Astrocyte of the cerebellum (primary cell): ENCODE results near the gene SH3PXD2B.

ENCODE experiments used
- DNase-seq: peaks from one replicate; pipeline ENCODE4 v3.0.0-alpha.2; 2011; ENCODE audit warnings: low read depth
- H3K4me3 ChIP-seq: 2 replicates; pipeline ENCODE4 v1.5.1; 2011; ENCODE audit warnings: mild to moderate bottlenecking, low read depth, low read length, moderate library complexity
- CTCF ChIP-seq: IDR thresholded peaks from 2 replicates; pipeline ENCODE4 v1.5.1; 2012; ENCODE audit warnings: low read length, low read depth, moderate library complexity, mild to moderate bottlenecking; ENCODE audit errors: missing control alignments
- in situ Hi-C: cut with HindIII; loops from 2 replicates; pipeline ENCODE4 v1.10.0; 2017; ENCODE audit warnings: low sequenced_read_pairs

SH3PXD2B gene

GRCh38 chr5:172365948-172366608 lies 88.2 kb downstream of the SH3PXD2B start:
- in situ Hi-C loops, result no loop called here
- no peak overlapping the region for H3K4me3 ChIP-seq
- no peak for TF ChIP-seq CTCF
- no peak for DNase-seq

DNA sequence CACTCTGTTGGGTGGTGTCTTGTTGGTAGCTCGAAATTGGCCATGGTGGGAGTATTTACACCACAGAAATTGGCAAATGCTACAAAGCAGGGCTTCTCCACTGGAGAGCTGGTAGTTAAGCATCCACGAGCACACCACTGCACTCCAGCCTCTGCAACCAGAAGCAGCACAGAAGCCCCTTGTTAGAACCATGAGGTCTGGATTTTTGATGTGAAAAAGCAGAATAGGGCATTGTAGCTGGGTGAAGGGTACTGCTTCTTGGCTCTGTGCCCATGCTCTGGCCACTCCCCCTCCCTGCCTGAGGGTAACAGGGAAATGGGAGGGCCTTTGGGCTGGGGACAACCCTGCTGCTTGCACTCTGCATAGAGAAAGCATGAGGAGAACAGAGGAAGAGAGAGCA lies 89.6 kb downstream of the SH3PXD2B start:
- H3K4me3 ChIP-seq, result no peak overlapping the region
- in situ Hi-C loops, result no loop called here
- no peak for TF ChIP-seq CTCF
- DNase-seq, result no peak

DNA sequence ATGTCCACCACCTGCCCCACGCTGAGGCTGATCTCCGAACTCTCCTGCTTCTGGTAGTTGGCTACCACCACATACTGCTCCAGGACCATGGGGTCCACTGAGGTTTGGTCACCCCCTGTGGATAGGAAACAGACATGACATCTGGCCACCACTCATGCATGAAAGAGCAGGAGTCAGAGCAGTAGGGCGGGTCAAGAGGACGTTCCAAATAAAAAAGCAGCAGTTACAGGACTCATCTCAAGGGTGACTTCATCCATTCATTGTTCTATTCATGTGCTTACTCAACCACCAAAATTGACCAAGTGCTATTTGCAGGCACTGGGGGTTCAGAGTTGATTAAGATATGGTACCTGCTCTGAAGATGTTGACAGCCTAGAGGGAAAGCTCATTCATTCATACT lies 91.6 kb downstream of the SH3PXD2B start:
- in situ Hi-C loops, result no loop called here
- H3K4me3 ChIP-seq, result no peak overlapping the region
- no peak for DNase-seq
- TF ChIP-seq CTCF, result no peak

GRCh38 chr5:172361566-172362238 lies 92.6 kb downstream of the SH3PXD2B start:
- TF ChIP-seq CTCF, result no peak
- H3K4me3 ChIP-seq, result no peak overlapping the region
- in situ Hi-C loops, result no loop called here
- DNase-seq, result peak; percentile 70

GRCh38 chr5:172358345-172358744 lies 96.0 kb downstream of the SH3PXD2B start:
- H3K4me3 ChIP-seq, result no peak overlapping the region
- TF ChIP-seq CTCF, result no peak
- DNase-seq, result no peak
- in situ Hi-C loops, result no loop called here

- no peak for TF ChIP-seq CTCF
- no peak overlapping the region for H3K4me3 ChIP-seq
- in situ Hi-C loops, result no loop called here
- DNase-seq, result no peak
Observed at GRCh38 chr5:172356527-172356926, 97.8 kb downstream of the SH3PXD2B start.
